Esophagus mucosa (tissue), 1 donor: Measurements from ENCODE around the gene SH3TC1. TPM values are rescaled to one million over a fixed set of nuclear protein-coding genes. Genes with fewer than 3 reads are reported as not detected.

Experiments
- ATAC-seq: fragments of 200-7000 bp; cut with Tn5 transposase; one replicate; pipeline ENCODE4 v1.9.1; 2020
- total RNA-seq: library from RNA; stranded (reverse); gene quantifications from one replicate; pipeline ENCODE4 v1.2.4, GENCODE V29; 2023
- donor health status: DM: yes; HTN: yes; CAD: no.

The SH3TC1 gene
- total RNA-seq, 1 donor from 2014 or later, result 52.9 TPM

DNA sequence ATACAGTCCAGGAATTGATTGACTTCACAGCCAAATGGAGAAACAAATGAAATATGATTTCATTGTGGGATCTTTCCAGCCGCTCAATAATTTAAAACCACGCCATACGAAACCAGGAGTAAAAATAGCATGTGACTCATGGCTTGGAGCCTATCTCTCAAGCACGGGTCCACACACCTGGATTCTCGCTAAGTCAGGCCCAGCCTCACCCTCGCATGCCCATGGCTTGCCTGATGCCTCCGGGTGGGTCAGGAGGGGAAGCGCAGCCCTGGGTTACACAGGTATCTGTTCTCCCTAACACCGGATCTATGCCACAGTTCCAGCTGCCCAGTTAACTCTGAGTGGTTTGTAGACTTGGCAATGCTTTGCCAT is 34.9 kb upstream of the SH3TC1 start:
- peak; percentile 15 for ATAC-seq

DNA sequence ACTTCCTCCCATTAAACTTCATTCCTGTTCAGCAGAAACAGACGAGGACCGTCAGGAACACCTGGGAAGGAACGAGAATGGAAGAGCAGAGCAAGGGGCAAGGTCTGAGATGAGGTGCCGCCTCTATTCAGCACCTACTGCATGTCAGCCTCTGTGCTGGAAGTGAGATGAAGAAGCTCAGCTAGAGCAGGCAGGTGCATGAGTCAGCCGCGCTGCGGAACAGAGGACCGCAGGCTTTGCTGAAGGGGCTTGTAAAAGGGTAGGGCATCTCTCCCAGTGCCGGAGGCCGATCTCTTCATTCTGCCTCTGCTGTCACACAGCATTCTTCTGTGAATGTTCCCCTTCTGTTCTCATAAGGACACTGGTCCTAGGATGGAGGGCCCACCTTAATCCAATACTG is 34.4 kb upstream of the SH3TC1 start:
- ATAC-seq, result no peak

DNA sequence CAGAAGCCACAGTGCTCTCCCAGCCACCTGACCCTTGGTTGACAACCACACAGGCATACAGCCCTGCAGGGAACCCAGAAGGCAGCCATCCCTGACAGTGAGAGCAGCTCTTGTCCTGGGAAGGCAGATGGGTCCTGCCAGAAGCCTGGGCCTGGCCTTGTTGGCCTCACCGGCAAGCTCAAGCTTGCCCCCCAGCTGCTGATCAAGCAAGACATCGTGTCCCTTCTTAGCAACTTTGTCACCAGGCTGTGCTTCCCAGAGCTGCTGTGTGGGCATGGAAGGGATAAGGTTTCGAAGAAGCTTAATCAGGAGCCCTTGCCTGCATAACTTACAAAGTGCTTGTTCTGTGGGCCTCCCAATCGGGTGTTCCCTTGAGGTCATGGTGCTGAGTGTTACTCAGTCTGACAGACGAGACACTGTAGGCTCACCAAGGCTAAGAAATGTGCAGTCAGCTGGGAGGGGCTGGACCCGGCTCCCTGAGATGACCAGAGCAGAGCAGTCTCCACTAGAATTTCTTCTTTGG is 33.7 kb upstream of the SH3TC1 start:
- peak; percentile 27 for ATAC-seq

DNA sequence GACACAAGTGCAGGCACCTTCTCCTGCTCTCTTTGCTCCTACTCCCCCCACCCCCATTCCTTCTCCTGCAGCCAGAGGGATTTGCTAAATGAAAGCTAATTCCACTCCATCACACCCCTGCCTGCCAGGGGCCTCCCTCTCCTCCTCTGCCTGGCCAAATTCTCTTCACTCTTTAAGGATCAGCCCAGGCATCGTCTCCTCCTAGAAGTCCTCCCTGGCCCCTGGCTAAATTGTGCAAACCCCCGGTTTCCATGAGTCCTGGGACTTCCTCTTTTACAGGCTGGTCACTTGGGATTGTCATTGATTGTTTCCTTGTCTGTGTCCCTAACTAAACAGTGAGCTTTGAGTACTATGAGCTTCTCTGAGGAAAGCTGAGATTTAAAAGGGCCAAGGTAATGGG is 31.8 kb upstream of the SH3TC1 start:
- no peak for ATAC-seq

DNA sequence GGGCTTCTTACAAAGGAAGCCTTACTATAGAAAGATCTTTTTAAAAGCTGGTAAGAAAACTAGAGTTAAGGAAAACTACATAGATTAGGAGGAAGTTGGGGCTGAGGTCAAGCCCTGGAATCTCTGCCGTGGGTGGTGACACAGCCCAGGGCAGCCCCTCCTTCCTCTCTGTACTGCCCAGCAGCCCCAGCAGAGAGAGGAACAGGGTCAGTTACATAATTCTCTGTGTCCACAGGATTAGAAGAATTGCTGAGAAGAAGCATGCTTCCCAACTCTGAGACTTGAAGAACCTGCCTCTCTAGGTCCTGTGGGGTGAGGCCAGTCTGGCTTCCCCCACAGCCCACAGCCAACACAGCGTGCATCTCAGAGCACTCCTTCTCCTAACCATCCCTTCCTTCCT is 31.3 kb upstream of the SH3TC1 start:
- peak; percentile 66 for ATAC-seq

DNA sequence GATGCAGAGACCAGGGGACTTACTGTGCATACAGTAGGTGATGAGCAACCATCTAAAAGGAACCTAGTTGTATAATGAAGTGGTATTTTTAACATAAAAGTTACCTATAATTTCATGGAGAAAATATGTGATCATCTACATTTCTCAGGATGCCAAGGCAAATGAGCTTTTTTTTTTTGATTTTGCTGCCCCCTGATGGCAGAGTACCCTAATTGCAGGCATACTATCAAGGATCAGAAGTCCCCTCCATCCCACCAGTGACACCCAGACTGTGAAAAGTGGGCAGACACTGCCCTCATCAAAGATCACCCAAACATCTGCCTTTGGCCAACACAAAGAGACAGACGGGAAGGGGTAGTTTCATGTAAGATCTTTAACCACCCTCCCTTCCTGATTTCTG is 30.9 kb upstream of the SH3TC1 start:
- no peak for ATAC-seq

DNA sequence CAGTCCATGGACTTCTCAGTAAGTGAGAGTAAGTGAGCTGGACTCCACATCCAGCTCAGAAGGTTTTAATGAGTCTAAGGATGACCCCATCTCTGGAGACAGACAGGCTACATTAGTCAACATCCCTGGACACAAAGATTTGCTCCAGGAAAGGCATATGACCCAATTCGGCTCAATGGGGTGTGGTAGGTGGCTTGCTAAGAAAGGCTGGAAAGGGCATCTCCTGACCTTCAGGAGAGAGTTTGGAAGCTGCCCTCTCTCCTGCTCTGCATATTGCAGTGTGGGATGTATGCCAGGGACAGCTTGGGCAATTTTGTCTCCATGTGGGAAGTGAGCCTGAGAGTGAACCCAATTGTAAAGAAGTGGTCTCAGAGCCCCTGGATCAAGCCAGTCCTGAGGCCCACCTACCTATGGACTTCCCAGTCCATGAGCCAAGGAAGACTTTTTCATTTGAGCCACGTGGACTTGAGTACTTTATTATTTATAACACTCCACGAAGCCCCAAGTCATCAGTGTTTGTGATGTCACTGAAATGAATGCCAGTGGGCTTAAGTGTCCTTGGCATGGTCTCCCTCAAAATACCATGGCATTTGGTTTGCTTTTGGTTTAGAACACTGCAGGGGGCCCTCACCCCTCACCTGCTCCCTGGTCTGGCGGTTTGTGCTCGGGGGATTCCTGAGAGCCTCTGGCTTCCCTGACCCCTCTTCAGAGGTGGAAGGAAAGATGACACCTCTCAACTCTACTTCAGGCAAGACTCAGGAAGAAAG is 30.1 kb upstream of the SH3TC1 start:
- no peak for ATAC-seq

DNA sequence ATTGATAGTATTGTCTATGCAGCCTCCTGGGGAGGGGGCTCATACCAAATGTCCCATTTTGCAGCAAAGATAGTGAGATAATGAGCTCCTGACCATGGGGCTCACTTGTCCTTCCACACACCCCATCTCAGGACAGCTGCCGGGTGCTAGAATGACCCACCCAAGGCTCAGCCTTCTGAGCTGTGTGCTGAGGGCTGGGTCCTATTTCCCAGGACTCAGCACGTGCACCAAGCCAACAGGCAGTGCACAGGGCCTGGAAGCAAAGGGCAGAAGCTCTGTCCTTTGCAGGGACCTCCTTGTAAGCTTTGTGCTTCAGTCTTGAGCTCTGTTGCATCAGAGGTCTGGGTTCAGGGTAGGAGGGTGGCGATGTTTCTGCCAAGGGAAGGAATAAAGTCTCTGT is 29.3 kb upstream of the SH3TC1 start:
- peak; percentile 26 for ATAC-seq

DNA sequence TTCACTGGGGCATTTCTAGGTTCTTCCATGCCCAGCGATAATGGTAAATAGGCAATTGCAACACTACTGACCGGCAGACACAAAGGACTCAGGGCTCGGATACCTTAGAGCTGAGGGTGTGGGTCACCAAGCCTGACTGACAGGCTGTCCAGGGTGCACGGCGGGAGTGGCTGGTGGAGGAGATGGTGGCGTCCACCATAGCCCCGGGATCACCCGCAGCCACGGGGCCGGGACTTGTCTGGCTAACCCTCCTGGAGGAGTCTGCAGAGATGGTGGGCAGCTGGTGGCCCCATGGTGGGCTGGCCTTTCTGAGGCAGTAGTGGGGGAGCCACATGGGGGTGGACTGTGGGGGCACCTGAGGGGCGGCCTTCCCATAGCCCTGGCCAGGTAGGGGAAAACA is 28.7 kb upstream of the SH3TC1 start:
- ATAC-seq, result peak; percentile 38

DNA sequence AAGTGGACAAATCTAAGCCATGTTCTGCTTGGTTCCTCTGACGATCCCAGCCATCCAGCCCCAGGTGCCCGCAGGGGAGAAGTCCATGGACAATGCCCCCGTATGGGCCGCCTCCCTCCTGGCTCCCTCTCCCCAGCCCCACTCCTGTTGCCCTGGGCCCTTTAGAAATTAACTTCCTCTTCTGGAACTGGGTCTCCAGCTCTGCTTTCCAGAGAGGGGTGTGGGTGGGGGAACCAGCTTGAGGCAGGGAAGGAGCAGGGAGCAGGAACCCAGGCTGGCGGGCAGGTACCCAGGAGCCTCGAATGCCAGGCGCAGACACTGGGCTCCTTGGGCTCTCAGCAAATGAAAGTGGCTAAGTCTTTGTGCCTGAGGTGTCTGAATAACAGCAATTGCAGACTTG is 27.8 kb upstream of the SH3TC1 start:
- ATAC-seq, result no peak

DNA sequence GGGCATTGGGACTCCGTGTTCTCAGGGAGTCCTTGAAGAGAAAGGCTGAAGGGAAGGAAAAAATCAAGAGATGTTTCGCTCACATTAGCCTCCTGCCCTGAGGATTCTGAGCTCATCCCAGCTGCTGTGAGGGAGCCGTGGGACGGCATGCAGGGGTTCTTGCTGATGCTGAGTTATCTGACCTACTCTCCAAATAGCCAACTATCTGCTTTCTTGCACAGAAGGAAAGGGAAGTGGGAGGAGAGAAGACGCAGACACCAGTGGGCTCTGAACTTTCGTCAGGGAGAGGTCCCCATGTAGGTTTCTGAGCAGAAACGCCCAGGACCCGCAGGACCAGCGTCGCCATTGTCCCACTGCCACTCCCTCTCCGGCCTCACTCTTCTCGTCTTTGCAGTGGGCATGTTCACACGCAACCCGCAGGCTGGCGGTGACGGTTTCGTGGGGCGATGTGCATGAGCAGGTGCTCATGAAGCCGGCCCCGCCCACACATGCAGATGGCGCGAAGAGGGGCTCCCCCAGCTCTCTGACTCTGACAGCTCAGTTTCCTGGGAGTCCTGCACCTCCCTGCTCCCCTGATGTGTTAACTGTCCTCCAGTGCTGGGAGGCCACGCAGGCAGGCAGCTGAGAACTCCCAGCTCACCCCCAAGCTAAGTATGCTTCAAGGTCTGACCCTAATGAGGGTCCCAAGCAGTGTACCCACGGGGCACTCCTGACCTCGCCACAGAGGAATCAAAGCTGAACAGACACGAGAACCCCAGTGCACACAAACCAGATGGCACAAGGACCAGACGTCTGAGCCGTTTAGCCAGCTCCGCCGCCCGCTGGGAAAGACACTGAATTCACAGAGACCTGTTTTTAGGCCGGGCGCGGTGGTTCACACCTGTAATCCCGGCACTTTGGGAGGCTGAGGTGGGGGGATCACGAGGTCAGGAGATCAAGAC is 26.8 kb upstream of the SH3TC1 start:
- peak; percentile 25 for ATAC-seq

DNA sequence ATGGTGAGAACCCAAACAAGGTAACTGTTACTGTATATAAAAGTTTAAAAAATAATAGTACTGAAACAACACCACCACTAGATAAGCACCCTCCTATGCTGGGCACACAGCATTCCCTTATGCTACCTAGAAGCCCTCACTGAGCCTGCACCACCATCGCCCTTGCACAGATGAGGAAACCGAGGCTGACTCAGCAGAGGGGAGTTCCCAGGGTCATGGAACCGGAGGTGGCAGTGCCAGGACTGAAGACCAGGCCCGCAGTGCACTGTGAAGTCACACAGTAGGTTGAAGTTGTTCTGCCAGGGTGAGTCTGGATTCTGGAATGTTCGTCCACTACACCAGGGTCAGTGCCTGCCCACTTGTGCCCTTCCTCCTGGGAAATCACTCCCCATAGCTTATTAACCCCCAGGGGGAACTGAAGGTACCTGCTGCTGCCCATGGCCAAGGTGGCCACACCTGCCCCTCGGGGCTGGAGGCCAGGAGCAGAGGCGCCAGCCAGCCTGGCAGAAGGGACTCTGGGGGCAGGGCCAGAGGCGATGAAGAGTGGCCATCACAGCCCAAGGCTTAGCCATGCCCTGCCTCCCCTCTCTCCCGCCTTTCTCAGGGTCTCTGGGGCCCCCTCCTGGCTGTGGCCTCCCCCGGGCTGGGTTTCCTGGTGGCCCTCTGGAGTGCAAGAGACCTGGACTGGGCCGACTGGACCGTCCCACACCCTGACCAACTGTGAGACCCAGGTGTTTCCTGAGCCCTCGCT is 25.4 kb upstream of the SH3TC1 start:
- peak; percentile 45 for ATAC-seq

DNA sequence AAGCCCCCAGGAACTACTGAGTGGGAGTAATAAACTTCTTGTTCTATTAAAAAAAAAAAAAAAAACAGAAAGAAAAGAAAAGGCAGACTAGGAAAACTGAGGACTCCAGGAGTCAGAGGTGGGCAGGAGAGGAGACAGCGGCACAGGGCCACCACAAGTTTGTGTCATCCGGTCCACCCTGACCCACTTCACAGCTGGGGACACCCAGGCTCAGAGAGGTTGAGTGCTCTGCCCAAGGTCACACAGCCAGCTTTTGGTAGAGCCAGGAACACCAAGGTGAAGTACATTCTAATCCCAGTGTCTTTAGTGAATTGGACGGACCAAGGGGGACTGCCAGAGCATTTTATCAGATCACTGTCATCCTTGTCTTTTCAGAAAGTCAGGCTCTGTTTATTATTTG is 24.1 kb upstream of the SH3TC1 start:
- ATAC-seq, result no peak

DNA sequence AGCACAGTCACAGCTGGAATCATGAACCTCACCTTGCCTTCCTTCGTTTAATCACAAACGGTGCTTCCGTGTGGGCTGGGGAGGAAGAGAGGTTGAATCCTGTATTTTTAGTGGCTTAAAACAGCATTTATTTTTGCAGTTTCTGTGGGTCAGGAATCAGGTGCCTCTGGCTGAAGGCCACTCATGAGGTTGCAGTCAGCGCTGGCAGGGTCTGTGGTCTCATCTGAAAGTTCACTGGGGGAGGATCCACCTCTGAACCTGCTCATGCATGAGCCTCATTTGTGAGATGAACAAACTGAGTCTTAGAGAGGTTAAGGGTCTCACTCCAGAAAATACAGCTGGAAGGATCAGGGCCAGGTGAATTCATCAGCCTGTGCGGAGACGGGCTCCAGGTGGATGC is 23.4 kb upstream of the SH3TC1 start:
- no peak for ATAC-seq

DNA sequence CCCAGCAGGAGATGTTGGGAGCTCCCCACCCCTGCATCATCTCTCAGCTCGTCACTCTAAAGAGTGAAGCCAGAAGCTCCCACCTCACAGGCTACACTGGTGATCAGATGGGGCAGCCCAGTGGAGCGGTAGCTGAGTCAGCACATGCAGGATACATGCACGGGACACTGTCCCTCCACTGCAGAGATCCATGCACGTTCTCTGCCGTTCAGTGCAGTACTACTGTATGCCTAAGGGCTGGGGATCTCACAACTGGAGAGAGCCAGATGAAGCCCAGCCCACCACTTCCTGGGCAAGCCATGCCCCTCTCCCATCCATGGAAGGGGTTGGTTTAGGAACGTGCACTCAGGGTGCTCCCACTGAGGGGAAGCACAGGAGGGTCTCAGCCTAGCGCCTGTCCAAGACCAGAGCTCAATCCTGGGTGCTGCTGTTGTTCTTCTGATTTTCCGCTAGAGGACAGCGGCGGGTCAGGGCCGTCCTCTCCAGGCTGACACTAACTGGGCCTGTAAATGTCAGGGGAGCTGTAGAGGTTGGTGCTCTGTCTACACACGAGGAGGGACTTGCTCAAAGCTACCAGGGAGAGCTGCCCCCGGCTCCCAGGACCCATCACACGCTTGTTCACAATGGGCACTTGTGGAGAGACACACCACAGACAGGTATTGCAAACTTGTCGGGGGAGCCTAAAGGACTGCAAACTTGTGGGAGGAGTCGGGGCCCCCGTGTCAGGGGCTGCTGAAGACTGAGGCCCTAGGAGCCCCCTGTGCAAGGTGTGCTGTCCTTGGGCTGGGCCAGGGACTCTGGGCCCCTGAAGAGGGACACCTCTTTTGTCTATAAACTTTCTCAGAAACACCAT is 22.3 kb upstream of the SH3TC1 start:
- ATAC-seq, result peak; percentile 61

DNA sequence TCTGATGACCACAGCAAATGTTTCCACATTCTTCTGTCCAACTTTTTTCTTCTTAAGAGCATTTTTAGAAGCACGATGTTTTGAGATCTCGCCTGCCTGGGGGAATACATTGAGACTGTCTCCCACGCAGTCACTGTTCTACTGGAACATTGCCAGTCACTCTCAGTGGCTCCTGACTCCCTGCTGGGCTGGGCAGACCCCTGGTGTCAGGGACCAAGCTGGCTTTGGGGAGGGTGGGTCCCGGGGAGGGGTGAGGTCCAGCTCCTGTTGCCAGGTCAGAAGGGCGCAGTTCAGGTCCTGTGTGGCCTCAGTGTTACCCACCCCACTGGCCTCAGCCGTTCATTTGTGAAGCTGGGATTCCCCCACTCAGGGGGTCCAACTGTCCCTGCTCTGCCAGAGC is 21.5 kb upstream of the SH3TC1 start:
- ATAC-seq, result no peak

DNA sequence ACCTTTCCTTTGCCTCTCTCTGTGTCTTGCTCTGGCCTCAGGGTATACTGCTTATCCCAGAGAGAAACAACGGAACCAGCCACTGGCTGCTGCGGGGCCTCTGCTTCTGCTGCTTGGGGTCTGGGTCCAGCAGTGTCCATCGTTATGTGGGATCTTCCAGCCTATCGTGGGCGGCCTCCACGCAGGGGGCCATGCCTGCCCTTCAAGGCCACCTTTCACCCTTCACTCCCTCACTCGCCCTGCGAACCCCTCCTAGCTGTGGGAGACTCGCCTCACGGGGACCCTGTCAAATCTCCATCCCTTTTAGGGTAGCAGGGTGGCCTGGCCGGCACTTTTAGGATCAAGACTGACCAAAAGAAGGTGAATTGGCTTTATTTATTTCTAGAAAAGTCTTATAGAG is 21.1 kb upstream of the SH3TC1 start:
- no peak for ATAC-seq

DNA sequence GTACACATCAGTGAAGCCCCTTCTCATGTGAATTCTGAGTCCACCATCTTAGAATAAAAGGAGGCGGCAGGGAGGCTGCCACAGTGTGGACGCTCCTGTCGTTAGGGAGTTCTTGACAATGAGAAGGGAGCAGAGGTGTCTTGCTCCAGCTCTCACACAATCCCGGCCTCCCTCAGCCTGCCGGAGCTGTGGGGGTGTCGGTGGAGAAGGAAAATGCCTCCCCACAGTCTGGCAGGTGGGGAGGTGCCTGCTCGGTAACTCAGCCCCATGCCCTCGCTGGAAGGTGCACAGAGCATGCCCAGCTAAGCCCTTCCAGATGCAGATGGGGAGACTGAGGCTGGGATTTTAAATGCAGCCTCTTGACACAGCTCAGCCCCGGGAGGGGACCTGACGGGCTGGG is 20.0 kb upstream of the SH3TC1 start:
- no peak for ATAC-seq

DNA sequence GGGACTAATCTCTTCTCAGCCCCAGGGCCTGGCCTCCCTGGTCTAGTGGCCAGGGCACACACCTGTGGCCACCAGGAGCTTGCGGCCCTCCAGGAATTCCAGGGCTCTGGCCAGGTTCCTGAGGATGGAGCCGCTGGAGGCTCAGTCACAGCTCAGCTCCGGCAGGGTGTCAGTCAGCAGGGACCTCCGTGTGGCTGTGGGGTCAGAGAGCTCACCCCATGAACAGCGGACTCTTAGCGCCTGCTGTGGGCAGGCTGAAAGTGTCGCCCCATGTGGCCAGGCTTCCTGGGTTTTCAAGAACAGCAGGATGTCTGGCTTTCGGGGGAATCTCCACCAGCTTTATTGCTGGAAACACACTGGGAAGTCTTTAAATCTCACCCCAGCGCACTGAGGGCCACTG is 19.3 kb upstream of the SH3TC1 start:
- no peak for ATAC-seq

DNA sequence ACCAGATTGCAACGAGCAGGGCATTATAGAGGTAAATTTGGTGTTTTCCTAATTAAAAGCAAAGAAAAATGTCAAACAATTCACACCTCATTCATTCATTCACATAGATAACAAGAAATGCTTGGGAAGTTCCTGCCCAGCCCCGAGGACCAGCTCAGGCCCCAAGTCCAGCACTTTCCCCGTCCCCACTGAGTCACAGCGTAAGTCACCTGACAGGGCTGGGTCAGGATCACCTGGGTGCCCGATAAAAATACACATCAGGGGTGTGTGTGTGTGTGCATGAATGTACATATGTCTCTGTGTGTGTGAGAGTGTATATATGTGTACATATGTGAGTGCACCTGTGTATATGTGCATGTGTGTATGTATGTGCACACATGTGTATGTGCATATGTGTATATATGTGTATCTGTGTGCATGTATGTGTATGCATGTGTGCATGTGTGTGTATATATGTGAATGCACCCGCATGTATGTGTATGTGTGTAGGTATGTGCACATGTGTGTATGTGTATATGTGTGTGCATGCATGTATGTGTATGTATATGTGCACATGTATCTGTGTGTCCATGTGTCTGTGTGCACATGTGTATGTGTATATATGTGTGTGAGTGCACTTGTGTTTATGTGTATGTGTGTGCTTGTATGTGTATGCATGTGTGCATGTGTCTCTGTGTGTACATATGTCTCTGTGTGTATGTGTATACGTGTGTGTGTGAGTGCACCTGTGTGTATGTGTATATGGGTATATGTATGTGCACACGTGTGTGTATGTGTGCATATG is 18.6 kb upstream of the SH3TC1 start:
- peak; percentile 34 for ATAC-seq

DNA sequence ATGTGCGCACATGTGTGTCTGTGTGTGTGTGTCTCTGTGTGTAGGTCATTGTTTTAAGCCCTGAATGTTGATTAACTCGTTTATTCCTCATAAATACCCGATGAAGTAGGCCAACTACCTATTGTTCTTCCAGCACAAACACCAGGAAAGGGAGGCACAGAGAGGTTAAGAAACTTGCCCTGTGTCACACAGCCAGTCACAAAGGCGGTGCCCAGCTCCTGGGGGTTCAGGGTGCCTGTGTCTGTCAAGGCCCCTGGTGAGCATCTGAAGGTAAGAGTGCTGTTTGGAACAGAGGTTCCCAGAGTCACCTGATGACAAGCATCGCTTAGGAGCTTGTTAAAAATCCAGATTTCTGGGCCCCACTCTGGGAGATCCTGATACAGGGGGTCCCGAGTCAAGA is 18.0 kb upstream of the SH3TC1 start:
- no peak for ATAC-seq
